Liver (tissue), 9 donors: Measurements from ENCODE around the gene KIF26A. TPM values are rescaled to one million over a fixed set of nuclear protein-coding genes. Genes with fewer than 3 reads are reported as not detected.

ENCODE experiments used
- DNase-seq: peaks from one replicate; pipeline ENCODE4 v3.0.0-alpha.2; 2017; ENCODE audit warnings: low spot score
- H3K27ac ChIP-seq, 2 donors: one replicate each; pipeline ENCODE4 v1.7.0; 2013; ENCODE audit warnings: inconsistent platforms in 2 of 2, low read length in 2 of 2, control low read depth in 1 of 2, low read depth in 1 of 2, mild to moderate bottlenecking in 1 of 2
- H3K27me3 ChIP-seq, 4 donors: one replicate each; pipeline versions ENCODE4 v1.6.1 to v1.7.0; 2013; ENCODE audit warnings: low read length in 3 of 4, inconsistent platforms in 1 of 4, mild to moderate bottlenecking in 1 of 4, moderate library complexity in 1 of 4; ENCODE audit not compliant: control insufficient read depth in 4 of 4, insufficient read depth in 4 of 4
- H3K36me3 ChIP-seq, 4 donors: one replicate each; pipeline versions ENCODE4 v1.6.1 to v1.7.0; 2013; ENCODE audit warnings: low read length in 3 of 4, mild to moderate bottlenecking in 3 of 4, low read depth in 1 of 4, moderate library complexity in 1 of 4; ENCODE audit not compliant: control insufficient read depth in 4 of 4, insufficient read depth in 3 of 4
- H3K4me1 ChIP-seq, 4 donors: one replicate each; pipeline versions ENCODE4 v1.6.1 to v1.7.0; 2013; ENCODE audit warnings: low read length in 3 of 4, mild to moderate bottlenecking in 3 of 4, moderate library complexity in 1 of 4; ENCODE audit not compliant: control insufficient read depth in 4 of 4, insufficient read depth in 4 of 4
- H3K4me3 ChIP-seq, 3 donors: one replicate each; pipeline versions ENCODE4 v1.6.1 to v1.7.0; 2013; ENCODE audit warnings: low read length in 3 of 3, control low read depth in 1 of 3, low read depth in 1 of 3, mild to moderate bottlenecking in 1 of 3
- H3K9ac ChIP-seq, 2 donors: one replicate each; pipeline ENCODE4 v1.7.0; 2013; ENCODE audit warnings: low read length in 2 of 2, mild to moderate bottlenecking in 2 of 2, moderate library complexity in 2 of 2, control low read depth in 1 of 2, low read depth in 1 of 2
- H3K9me3 ChIP-seq, 4 donors: one replicate each; pipeline versions ENCODE4 v1.6.1 to v1.7.0; 2013; ENCODE audit warnings: low read length in 3 of 4; ENCODE audit not compliant: control insufficient read depth in 4 of 4
- EGR1 ChIP-seq, 2 donors: IDR thresholded peaks; 2 replicates each; pipeline ENCODE4 v1.6.1; 2016 to 2018; ENCODE audit warnings: antibody characterized with exemption in 2 of 2, low read depth in 2 of 2
- GABPA ChIP-seq, 2 donors: IDR thresholded peaks in 1 of 2; conservative IDR thresholded peaks in 1 of 2; 2 replicates each; pipeline ENCODE4 v1.6.1; 2016; ENCODE audit warnings: antibody characterized with exemption in 2 of 2, mild to moderate bottlenecking in 1 of 2, moderate library complexity in 1 of 2
- HNF4A ChIP-seq, 2 donors: conservative IDR thresholded peaks; 2 replicates each; pipeline ENCODE4 v1.6.1; 2016; ENCODE audit warnings: antibody characterized with exemption in 2 of 2, mild to moderate bottlenecking in 2 of 2
- JUND ChIP-seq, 2 donors: IDR thresholded peaks; 2 replicates each; pipeline ENCODE4 v1.6.1; 2016; ENCODE audit warnings: antibody characterized with exemption in 2 of 2
- MAX ChIP-seq: IDR thresholded peaks from 2 replicates; pipeline ENCODE4 v1.6.1; 2016; ENCODE audit warnings: antibody characterized with exemption
- NR2F2 ChIP-seq: IDR thresholded peaks from 2 replicates; pipeline ENCODE4 v1.6.1; 2016; ENCODE audit warnings: antibody characterized with exemption
- RAD21 ChIP-seq, 2 donors: IDR thresholded peaks; 2 replicates each; pipeline ENCODE4 v1.6.1; 2016; ENCODE audit warnings: antibody characterized with exemption in 2 of 2, mild to moderate bottlenecking in 2 of 2
- RXRA ChIP-seq, 2 donors: IDR thresholded peaks; 2 replicates each; pipeline ENCODE4 v1.6.1; 2017 to 2018; ENCODE audit warnings: antibody characterized with exemption in 2 of 2, mild to moderate bottlenecking in 1 of 2
- TAF1 ChIP-seq: conservative IDR thresholded peaks from 2 replicates; pipeline ENCODE4 v1.6.1; 2016; ENCODE audit warnings: antibody characterized with exemption, mild to moderate bottlenecking
- YY1 ChIP-seq: IDR thresholded peaks from 2 replicates; pipeline ENCODE4 v1.6.1; 2016; ENCODE audit warnings: antibody characterized with exemption, mild to moderate bottlenecking
- WGBS: extraction: QIAGEN DNeasy Blood & Tissue Kit; methylation state at CpG from one replicate; pipeline ENCODE4 v1.1.7; 2013; 5-methylcytosine and 5-hydroxymethylcytosine counted together
- polyA plus RNA-seq, 2 donors: library from polyadenylated mRNA; stranded (reverse) in 1 of 2; unstranded in 1 of 2; fragments of 200-250 nt in 1 of 2; fragments of >200 nt in 1 of 2; fragmentation: Nextera tagmentation in 1 of 2; extraction: Ambion mirVana in 1 of 2; gene quantifications; one replicate each; pipeline versions ENCODE4 v1.2.1 to v1.2.3, GENCODE V29; 2013 to 2015
- total RNA-seq, 2 donors: library from RNA; depleted of rRNA; stranded (reverse); fragments of >200 nt; gene quantifications; one replicate each; pipeline ENCODE4 v1.2.3, GENCODE V29; 2014
- TF ChIP-seq, protein P1 (sequence below): IDR thresholded peaks from 2 replicates; pipeline ENCODE4 v1.6.1; 2016; ENCODE audit warnings: antibody characterized with exemption
- TF ChIP-seq, protein P2 (sequence below): IDR thresholded peaks from 2 replicates; pipeline ENCODE4 v1.6.1; 2016; ENCODE audit warnings: antibody characterized with exemption, mild to moderate bottlenecking
- TF ChIP-seq, protein P3 (sequence below): fragments of 150-350 bp; IDR thresholded peaks from 2 replicates; pipeline ENCODE4 v1.5.1; 2017; ENCODE audit warnings: improper control_type of control experiment, low read depth, low read length; ENCODE audit not compliant: missing input control
- donor health status: healthy.
- donor health status: healthy.
- donor health status: healthy.
- donor health status: healthy.
- donor health status: healthy.

Gene KIF26A
- total and polyA plus RNA-seq, 4 donors: 0.07 to 10.2 (median 1.3) TPM

GRCh38 chr14:104103446-104104075 is 34.8 kb upstream of the KIF26A start:
- H3K36me3 ChIP-seq: peaks cover 0 to 9% (median under 1%) of the 10 kb centered on the region in 4 donors
- TF ChIP-seq JUND (IDR thresholded peaks at IDR 0.05) (no peak), TAF1 (no peak), RAD21 (IDR thresholded peaks at IDR 0.05) (no peak), RXRA (IDR thresholded peaks at IDR 0.05) (no peak), MAX (no peak), GABPA (IDR thresholded peaks at IDR 0.05 in 1 of 2, conservative IDR thresholded peaks at IDR 0.05 in 1 of 2) (no peak), NR2F2 (no peak), HNF4A (conservative IDR thresholded peaks at IDR 0.05) (no peak), EGR1 (IDR thresholded peaks at IDR 0.05; ENCODE audit: low read depth in 2 of 2) (no peak), YY1 (no peak)
- TF ChIP-seq, protein P1, sequence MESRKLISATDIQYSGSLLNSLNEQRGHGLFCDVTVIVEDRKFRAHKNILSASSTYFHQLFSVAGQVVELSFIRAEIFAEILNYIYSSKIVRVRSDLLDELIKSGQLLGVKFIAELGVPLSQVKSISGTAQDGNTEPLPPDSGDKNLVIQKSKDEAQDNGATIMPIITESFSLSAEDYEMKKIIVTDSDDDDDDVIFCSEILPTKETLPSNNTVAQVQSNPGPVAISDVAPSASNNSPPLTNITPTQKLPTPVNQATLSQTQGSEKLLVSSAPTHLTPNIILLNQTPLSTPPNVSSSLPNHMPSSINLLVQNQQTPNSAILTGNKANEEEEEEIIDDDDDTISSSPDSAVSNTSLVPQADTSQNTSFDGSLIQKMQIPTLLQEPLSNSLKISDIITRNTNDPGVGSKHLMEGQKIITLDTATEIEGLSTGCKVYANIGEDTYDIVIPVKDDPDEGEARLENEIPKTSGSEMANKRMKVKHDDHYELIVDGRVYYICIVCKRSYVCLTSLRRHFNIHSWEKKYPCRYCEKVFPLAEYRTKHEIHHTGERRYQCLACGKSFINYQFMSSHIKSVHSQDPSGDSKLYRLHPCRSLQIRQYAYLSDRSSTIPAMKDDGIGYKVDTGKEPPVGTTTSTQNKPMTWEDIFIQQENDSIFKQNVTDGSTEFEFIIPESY: no peak
- TF ChIP-seq, protein P2, sequence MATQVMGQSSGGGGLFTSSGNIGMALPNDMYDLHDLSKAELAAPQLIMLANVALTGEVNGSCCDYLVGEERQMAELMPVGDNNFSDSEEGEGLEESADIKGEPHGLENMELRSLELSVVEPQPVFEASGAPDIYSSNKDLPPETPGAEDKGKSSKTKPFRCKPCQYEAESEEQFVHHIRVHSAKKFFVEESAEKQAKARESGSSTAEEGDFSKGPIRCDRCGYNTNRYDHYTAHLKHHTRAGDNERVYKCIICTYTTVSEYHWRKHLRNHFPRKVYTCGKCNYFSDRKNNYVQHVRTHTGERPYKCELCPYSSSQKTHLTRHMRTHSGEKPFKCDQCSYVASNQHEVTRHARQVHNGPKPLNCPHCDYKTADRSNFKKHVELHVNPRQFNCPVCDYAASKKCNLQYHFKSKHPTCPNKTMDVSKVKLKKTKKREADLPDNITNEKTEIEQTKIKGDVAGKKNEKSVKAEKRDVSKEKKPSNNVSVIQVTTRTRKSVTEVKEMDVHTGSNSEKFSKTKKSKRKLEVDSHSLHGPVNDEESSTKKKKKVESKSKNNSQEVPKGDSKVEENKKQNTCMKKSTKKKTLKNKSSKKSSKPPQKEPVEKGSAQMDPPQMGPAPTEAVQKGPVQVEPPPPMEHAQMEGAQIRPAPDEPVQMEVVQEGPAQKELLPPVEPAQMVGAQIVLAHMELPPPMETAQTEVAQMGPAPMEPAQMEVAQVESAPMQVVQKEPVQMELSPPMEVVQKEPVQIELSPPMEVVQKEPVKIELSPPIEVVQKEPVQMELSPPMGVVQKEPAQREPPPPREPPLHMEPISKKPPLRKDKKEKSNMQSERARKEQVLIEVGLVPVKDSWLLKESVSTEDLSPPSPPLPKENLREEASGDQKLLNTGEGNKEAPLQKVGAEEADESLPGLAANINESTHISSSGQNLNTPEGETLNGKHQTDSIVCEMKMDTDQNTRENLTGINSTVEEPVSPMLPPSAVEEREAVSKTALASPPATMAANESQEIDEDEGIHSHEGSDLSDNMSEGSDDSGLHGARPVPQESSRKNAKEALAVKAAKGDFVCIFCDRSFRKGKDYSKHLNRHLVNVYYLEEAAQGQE: no peak
- TF ChIP-seq, protein P3, sequence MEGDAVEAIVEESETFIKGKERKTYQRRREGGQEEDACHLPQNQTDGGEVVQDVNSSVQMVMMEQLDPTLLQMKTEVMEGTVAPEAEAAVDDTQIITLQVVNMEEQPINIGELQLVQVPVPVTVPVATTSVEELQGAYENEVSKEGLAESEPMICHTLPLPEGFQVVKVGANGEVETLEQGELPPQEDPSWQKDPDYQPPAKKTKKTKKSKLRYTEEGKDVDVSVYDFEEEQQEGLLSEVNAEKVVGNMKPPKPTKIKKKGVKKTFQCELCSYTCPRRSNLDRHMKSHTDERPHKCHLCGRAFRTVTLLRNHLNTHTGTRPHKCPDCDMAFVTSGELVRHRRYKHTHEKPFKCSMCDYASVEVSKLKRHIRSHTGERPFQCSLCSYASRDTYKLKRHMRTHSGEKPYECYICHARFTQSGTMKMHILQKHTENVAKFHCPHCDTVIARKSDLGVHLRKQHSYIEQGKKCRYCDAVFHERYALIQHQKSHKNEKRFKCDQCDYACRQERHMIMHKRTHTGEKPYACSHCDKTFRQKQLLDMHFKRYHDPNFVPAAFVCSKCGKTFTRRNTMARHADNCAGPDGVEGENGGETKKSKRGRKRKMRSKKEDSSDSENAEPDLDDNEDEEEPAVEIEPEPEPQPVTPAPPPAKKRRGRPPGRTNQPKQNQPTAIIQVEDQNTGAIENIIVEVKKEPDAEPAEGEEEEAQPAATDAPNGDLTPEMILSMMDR: no peak
- no peak overlapping the region for H3K27ac ChIP-seq
- no peak overlapping the region for H3K9ac ChIP-seq
- 79% methylated on average over 23 of the region's 23 CpGs for WGBS
- DNase-seq: no peak
- H3K27me3 ChIP-seq: no peaks in the 10 kb centered on the region
- H3K4me3 ChIP-seq: no peak overlapping the region
- H3K9me3 ChIP-seq: no peaks in the 10 kb centered on the region
- H3K4me1 ChIP-seq: no peaks in the 10 kb centered on the region
